NCI-H526 treated with DMSO at 0.1 percent for 48 hours (cell line): ENCODE data around the gene COX10.
"Not testable (repeated sequence)": the region's sequence is repeated elsewhere in the genome, so short reads cannot be mapped to it uniquely, and the experiment has no call there.

Source experiments
- DNase-seq: peaks from one replicate; lab custom pipeline; 2025; lab: John Stamatoyannopoulos, UW

The COX10 gene

GRCh38 chr17:14205992-14206461, 136.7 kb downstream of the COX10 start:
- DNase-seq: no peak

- no peak for DNase-seq
Measured at GRCh38 chr17:14206891-14207290, 137.6 kb downstream of the COX10 start.

- DNase-seq: no peak
Measured at GRCh38 chr17:14207791-14208190, 138.5 kb downstream of the COX10 start.

- DNase-seq: no peak
Measured at GRCh38 chr17:14209215-14209614, 139.9 kb downstream of the COX10 start.

GRCh38 chr17:14211246-14211645, 141.9 kb downstream of the COX10 start:
- no peak for DNase-seq

- no peak for DNase-seq
Measured at GRCh38 chr17:14211801-14212200, 142.5 kb downstream of the COX10 start.

GRCh38 chr17:14212401-14212800, 143.1 kb downstream of the COX10 start:
- no peak for DNase-seq

- DNase-seq: no peak
Measured at GRCh38 chr17:14214271-14214670, 145.0 kb downstream of the COX10 start.

GRCh38 chr17:14222611-14223010, 153.3 kb downstream of the COX10 start:
- no peak for DNase-seq

- no peak for DNase-seq
Measured at GRCh38 chr17:14225254-14225980, 156.1 kb downstream of the COX10 start.

GRCh38 chr17:14227052-14227451, 157.7 kb downstream of the COX10 start:
- no peak for DNase-seq

GRCh38 chr17:14228903-14229302, 159.6 kb downstream of the COX10 start:
- no peak for DNase-seq

- DNase-seq: not testable (repeated sequence)
Measured at GRCh38 chr17:14231187-14231586, 161.9 kb downstream of the COX10 start.

GRCh38 chr17:14235047-14235446, 165.7 kb downstream of the COX10 start:
- not testable (repeated sequence) for DNase-seq

- DNase-seq: not testable (repeated sequence)
Measured at GRCh38 chr17:14236032-14236431, 166.7 kb downstream of the COX10 start.

- not testable (repeated sequence) for DNase-seq
Measured at GRCh38 chr17:14236762-14237161, 167.5 kb downstream of the COX10 start, which contains the start of gene CDRT15. TSS of gene CDRT15 (minus strand) at chr17:14236862. CDS start at chr17:14236833, 29 bp downstream.

GRCh38 chr17:14239271-14239670, 170.0 kb downstream of the COX10 start:
- DNase-seq: not testable (repeated sequence)

GRCh38 chr17:14245002-14245401, 175.7 kb downstream of the COX10 start:
- DNase-seq: no peak

GRCh38 chr17:14245629-14246028, 176.3 kb downstream of the COX10 start:
- DNase-seq: no peak
